A172 (cell line): ENCODE results near the gene PACS2. TPM values are rescaled to one million over a fixed set of nuclear protein-coding genes. Genes with fewer than 3 reads are reported as not detected.
A peak's percentile ranks its signal among the peaks of the same experiment; 100 is the strongest.
"Not testable (repeated sequence)": the region's sequence is repeated elsewhere in the genome, so short reads cannot be mapped to it uniquely, and the experiment has no call there.

Experiments
- DNase-seq: peaks from one replicate; pipeline ENCODE4 v3.0.0-alpha.2; 2015; ENCODE audit warnings: low spot score
- total RNA-seq: library from RNA; depleted of rRNA; stranded (reverse); fragments of >200 nt; shearing (Covaris generic); gene quantifications from 2 replicates; pipeline ENCODE4 v1.2.3, GENCODE V29; 2014

PACS2 gene
- total RNA-seq, 1 experiment from 2014 or later, result 35.9 TPM

DNA sequence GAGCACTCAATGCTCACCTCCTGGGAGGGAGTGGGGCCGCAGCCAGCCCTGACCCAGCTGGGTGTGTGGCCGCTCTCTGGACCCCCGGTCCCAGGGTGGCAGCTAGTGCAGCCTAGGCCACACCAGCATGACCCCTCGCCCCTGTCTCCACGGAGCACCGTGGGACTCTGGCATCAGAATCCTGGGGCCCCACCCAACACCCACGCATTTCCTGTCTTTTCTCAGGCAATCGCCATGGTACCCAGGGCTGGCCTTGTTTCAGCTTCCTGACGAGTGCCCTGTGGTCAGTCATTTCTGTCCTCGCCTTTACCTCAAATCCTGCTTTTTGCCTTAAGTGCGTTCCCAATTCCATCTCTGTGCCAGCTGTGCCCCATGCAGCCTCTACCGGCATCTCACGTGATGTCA lies 15.9 kb downstream of the PACS2 start:
- DNase-seq, result peak; percentile 50

DNA sequence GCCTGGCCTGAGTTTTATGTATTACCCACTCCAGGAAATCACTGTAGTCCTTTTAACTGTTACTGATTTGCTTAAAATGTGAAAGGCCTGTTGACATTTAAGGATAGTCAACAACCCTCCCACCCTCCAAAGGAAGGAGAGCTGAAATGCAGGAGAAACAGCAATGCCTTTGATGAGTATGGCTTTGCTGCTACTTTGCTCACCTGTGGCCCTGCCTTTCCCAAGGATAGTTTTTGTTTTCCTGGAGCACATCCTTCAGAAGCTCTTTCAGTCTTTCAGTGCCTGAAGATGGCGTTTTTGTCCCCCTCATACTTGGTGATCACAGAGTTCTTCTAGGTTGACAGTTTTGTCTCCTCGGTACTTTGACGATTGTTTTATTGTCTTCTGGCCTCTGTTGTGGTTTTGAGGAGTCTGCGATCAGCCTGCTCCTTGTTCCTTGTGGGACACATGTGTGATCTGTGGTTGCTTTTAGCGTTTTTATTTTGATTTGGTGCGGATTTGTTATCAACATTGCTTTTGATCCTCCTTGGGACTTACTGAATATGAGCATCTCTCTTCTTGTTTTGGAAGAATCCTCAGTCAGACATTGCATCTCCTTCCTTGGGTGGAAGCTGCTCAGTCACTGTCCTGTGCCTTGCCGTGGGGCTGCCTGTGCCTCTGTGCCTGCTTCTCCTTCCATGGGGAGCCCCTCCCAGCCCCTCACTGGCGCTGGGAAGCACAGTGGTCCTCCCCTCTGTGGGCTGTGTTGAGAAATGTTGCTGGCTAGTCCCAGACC lies 17.2 kb downstream of the PACS2 start:
- DNase-seq, result no peak

GRCh38 chr14:105332350-105332874 lies 17.9 kb downstream of the PACS2 start:
- DNase-seq, result no peak

- no peak for DNase-seq
These were observed 18.5 kb downstream of the PACS2 start for GRCh38 chr14:105333020-105333490.

DNA sequence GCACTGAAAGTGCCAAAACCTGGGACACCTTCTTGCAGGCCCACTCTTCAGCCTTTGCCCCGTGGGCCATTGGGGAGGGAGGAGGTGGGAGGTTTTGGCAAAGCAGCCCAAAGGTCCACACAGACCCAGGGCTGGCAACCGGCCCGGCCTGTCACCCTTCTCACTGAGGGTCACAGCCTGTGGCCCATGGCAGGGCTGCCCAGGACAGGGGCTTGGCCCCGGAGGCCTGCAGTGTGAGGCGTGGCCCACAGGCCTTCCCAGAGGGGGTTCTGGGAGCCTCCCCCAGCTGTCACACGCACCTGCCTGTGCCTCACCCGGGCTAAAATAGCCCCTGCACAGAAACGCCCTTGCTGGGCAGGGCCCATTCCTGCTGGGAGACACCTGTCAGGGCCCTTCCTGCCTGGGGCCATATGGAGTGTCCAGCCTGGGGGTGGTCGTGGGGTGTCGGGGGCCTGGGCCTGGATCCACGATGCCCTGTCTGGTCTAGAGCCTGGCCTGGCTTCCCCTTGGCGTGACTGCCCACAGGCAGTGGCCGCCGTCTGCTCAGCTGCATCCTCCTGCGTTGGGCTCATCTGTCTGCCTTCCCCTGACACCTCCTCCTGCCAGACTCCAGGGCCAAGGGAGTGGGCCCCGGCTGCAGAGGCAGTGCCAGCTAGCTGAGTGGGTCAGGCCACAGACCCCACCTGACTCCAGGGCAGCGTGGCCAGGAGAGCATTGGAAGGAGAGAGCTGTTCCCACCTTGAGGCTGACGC lies 19.2 kb downstream of the PACS2 start:
- DNase-seq, result no peak

DNA sequence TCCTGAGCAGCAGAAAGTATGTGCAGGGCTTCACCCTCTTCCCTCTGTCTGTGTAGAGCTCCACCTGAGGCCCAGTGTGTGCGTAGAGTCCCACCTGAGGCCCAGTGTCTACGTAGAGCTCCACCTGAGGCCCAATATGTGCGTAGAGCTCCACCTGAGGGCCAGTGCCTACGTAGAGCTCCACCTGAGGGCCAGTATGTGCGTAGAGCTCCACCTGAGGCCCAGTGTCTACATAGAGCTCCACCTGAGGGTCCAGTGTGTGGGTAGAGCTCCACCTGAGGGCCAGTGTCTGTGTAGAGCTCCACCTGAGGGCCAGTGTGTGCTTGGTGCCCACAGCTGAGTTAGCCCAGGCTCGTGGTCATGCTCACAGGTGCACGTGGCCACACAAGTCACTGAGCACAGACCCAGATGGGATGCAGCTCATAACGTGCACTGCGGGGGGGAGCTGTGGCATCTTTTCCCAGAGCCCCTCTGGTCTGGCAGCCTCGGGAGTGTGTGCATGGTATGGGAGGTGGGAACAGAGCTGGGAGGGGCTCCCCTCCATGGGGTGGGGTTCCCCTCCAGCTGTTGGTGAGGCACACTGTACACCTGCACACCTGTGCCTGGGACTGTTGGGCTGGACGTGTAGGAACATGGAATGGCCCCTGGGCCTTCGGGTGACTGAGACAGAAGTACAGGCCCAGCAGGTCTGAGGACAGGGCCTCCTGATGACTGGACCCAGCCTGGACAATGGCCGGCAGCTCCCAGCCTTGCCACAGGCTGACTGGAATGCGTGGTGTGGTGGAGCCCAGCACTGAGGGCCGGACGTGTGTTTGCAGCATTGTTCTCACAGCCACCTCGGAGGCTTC lies 20.1 kb downstream of the PACS2 start:
- no peak for DNase-seq

DNA sequence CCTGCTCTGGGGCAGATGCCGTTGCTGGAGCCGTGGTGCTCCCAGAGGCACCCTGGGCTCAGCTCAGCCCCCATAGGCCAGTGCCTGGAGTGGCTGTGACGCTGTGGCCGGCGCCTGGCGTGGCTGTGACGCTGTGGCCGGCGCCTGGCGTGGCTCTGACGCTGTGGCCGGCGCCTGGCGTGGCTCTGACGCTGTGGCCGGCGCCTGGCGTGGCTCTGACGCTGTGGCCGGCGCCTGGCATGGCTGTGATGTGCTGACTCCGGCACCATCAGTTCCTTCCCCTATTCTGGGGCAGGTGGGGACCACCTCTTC lies 20.6 kb downstream of the PACS2 start:
- not testable (repeated sequence) for DNase-seq

DNA sequence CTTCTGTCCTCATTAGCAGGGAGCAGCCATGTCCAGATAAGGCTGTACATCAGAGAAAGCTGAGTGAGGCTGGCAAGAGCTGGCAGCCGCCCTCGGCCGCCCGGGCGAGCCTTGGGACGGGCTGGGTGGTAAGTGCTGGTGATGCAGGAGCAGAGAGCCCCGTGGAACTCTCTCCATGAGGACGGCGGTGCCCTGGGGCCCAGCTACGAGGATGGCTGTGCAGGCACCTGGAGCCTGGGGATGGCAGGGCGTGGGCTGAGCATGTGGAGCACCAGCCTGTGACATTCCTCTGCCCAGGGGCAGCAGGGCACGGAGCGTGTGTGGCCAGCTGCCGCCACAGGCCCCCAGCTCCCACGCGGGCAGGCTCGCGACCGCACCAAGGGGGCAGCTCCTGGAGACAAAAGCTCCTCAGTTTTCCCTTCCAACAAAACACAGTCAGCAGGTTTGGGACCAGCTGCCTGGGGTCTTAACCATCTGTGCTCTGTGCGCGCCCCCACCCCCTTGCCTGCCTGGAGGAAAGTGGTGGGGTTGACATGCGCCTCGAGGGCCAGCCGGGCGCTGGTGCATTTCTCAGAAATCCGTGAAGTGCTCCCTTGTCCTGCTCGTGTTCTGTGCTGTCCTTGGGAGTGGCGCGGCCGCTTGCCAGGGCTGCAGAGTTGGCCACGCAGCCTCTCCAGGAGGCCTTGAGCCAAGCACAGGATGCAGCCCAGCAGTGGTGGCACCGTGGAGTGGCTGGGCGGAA lies 21.4 kb downstream of the PACS2 start:
- no peak for DNase-seq

DNA sequence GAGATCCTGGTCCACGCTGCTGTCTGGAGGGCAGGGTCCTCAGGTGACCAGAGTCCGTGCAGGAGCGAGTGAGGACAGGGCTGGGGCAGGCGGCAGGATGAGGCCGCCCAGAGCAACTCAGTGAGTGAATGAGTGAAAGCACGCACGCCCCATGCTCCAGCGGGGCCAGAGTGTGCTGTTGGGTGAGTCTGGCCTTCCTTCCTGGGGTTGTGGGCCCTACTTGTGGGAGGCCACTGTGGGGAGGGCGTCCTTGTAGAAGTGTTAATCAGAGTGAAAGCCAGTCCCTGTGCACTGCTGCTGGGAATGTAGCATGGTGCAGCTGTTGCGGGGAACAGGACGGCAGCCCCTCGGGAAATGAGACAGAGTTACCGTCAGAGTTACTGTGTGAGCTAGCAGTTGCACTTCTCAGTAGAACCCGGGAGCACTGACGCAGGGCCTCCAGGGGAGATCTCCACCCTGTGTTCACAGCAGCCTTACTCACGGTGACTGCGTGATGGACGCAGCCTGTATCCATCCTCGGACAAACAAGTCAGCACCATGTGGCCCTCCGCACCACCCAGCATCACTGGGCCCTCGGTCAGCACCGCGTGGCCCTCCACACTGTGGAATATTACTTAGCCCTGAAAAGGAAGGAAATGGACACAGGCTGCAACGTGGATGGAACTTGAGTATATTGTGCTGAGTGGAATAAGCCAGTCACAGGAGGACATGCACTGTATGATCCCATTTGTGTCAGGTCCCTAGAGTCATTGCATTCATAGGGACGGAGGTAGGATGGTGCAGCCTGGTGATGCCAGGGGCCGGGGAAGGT lies 22.1 kb downstream of the PACS2 start:
- no peak for DNase-seq

DNA sequence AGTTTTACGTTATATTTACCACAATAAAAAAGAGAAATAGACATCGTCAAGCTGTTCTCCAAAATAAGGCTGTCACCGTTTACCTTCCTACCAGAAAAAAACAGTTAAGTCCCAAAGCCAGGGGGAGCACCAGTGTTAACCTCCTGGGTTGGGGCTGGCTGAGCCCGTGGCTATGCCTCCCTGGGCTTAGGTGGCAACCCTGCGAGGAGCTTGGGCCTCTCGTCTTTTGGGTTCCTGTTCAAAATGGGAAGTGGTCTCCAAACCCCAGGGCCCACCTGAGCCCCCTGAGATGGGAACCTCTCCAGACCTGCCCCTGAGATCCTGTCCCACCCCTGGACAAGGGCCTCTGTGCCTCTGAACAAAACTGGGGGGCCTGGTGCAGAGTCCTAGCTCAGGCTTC lies 22.9 kb downstream of the PACS2 start:
- no peak for DNase-seq

GRCh38 chr14:105337966-105338741 lies 23.6 kb downstream of the PACS2 start:
- no peak for DNase-seq

- DNase-seq, result no peak
These were observed 26.5 kb downstream of the PACS2 start for GRCh38 chr14:105340821-105341733.

- DNase-seq, result no peak
These were observed 28.6 kb downstream of the PACS2 start for GRCh38 chr14:105343194-105343593.

GRCh38 chr14:105346200-105346533 lies 31.6 kb downstream of the PACS2 start:
- DNase-seq, result no peak

GRCh38 chr14:105346876-105347586 lies 32.5 kb downstream of the PACS2 start:
- DNase-seq, result no peak

DNA sequence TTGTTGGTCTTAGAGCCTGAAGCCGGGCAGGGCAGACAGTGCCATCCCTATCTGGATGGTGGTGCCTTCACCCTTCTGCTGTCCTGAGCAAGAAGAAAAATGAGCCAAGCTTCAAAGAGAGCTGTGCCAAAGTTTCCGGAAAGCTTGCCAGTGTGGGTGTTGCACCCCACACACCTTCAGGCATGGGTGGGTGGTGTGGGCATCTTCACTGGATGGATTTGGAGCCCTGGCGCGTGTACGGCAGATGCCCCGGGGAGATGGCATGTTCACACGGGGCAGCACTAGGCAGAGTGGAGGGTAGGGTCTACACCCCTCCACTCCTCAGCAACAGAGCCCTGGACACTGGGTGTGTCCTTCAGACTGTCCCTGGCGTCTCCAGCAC lies 33.0 kb downstream of the PACS2 start:
- no peak for DNase-seq

- DNase-seq, result no peak
These were observed 33.8 kb downstream of the PACS2 start for GRCh38 chr14:105348169-105348944.
